Memory B cell (primary cell): ENCODE data around the gene SPATA6L.

Experiments
- ATAC-seq: fragments of 150-1000 bp; cut with Tn5 transposase; 2 replicates; pipeline ENCODE4 v1.10.0; 2021; ENCODE audit warnings: low read depth, mild to moderate bottlenecking, moderate library complexity
- DNase-seq, 2 donors: peaks; one replicate each; pipeline ENCODE4 v3.0.0; 2022; ENCODE audit warnings: low spot score in 2 of 2
- H3K27ac Mint-ChIP-seq: one replicate; pipeline ENCODE4 v1.8.0; 2022; ENCODE audit warnings: mild to moderate bottlenecking, moderate library complexity, mixed read lengths
- H3K27me3 Mint-ChIP-seq: one replicate; pipeline ENCODE4 v1.8.0; 2022; ENCODE audit warnings: mixed read lengths
- H3K36me3 Mint-ChIP-seq: one replicate; pipeline ENCODE4 v1.8.0; 2022; ENCODE audit warnings: mild to moderate bottlenecking, mixed read lengths
- H3K4me1 Mint-ChIP-seq: one replicate; pipeline ENCODE4 v1.8.0; 2022; ENCODE audit warnings: mixed read lengths
- H3K4me3 Mint-ChIP-seq: one replicate; pipeline ENCODE4 v1.8.0; 2022; ENCODE audit warnings: mild to moderate bottlenecking, moderate library complexity, mixed read lengths
- H3K9me3 Mint-ChIP-seq: one replicate; pipeline ENCODE4 v1.8.0; 2022; ENCODE audit warnings: mixed read lengths

SPATA6L gene

GRCh38 chr9:4579001-4579400, 87.3 kb downstream of the SPATA6L start:
- Mint-ChIP-seq H3K27me3 (peaks cover 1% of the 10 kb centered on the region), H3K36me3 (no peaks in the 10 kb centered on the region), H3K27ac (no peak overlapping the region), H3K9me3 (no peaks in the 10 kb centered on the region), H3K4me3 (no peak overlapping the region), H3K4me1 (no peaks in the 10 kb centered on the region)
- DNase-seq (no peak), ATAC-seq (no peak)

- DNase-seq (no peak), ATAC-seq (no peak)
- Mint-ChIP-seq H3K27ac (no peak overlapping the region), H3K27me3 (peaks cover 4% of the 10 kb centered on the region), H3K36me3 (no peaks in the 10 kb centered on the region), H3K4me1 (no peaks in the 10 kb centered on the region), H3K4me3 (no peak overlapping the region), H3K9me3 (no peaks in the 10 kb centered on the region)
Measured at GRCh38 chr9:4576448-4576847, 89.8 kb downstream of the SPATA6L start.

DNA sequence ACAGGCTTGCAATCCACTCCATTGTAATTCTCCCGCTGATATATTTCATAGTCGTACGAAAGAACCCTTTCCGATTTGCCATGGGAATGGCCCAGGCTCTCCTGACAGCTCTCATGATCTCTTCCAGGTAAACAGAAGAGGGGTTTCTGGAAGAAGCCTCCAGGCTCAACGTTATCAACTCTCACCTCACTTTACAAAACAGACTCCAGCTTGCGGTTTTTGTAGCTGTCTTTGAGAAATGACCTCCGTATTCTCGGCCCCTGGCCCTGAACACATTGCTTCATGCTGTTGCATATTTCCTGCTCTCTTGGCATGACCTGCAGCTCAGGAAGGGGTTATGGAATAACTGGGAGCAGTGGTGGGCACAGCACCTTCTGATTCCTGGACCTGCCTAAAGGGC, 90.3 kb downstream of the SPATA6L start:
- no peak overlapping the region for H3K4me3 Mint-ChIP-seq
- H3K27me3 Mint-ChIP-seq = peaks cover 4% of the 10 kb centered on the region
- no peaks in the 10 kb centered on the region for H3K36me3 Mint-ChIP-seq
- H3K4me1 Mint-ChIP-seq = no peaks in the 10 kb centered on the region
- H3K9me3 Mint-ChIP-seq = no peaks in the 10 kb centered on the region
- no peak for ATAC-seq
- no peak for DNase-seq
- H3K27ac Mint-ChIP-seq = no peak overlapping the region

DNA sequence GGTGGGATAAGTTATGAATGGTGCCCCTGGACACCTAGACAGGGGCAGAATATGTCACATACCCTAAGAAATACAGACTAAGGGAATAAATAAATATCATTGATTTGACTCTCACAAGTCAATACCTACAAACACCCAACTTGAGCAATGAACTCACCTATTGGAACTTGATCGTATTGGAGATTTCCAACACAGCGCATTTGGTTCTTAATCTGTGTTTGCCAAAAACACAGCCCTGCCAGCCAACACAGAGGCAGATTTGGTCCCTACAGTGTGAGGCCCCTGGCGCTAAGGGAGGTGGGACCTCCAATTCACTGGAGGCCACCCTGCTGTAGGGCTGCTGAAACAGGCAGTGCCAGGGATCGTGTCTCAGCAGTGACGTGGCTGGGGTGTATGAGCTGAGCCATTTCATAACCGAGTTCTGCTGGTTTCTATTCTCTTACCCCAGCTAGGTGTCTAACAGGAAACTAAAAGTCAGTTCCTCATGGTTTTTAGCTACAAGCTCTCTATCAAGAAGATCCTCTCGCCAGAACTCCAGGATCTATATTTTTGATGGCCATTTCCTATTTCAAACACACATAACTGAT, 91.5 kb downstream of the SPATA6L start:
- Mint-ChIP-seq H3K36me3 (no peaks in the 10 kb centered on the region), H3K27me3 (peaks cover 4% of the 10 kb centered on the region), H3K4me3 (no peak overlapping the region), H3K9me3 (no peaks in the 10 kb centered on the region), H3K4me1 (no peaks in the 10 kb centered on the region), H3K27ac (no peak overlapping the region)
- ATAC-seq = no peak
- no peak for DNase-seq

- ATAC-seq = no peak
- H3K27ac Mint-ChIP-seq = no peak overlapping the region
- H3K9me3 Mint-ChIP-seq = no peaks in the 10 kb centered on the region
- no peaks in the 10 kb centered on the region for H3K36me3 Mint-ChIP-seq
- H3K27me3 Mint-ChIP-seq = peaks cover 4% of the 10 kb centered on the region
- no peak for DNase-seq
- no peak overlapping the region for H3K4me3 Mint-ChIP-seq
- H3K4me1 Mint-ChIP-seq = no peaks in the 10 kb centered on the region
Measured at GRCh38 chr9:4573634-4574389, 92.5 kb downstream of the SPATA6L start.

- H3K27ac Mint-ChIP-seq = no peak overlapping the region
Measured at GRCh38 chr9:4573176-4573575, 93.1 kb downstream of the SPATA6L start.

DNA sequence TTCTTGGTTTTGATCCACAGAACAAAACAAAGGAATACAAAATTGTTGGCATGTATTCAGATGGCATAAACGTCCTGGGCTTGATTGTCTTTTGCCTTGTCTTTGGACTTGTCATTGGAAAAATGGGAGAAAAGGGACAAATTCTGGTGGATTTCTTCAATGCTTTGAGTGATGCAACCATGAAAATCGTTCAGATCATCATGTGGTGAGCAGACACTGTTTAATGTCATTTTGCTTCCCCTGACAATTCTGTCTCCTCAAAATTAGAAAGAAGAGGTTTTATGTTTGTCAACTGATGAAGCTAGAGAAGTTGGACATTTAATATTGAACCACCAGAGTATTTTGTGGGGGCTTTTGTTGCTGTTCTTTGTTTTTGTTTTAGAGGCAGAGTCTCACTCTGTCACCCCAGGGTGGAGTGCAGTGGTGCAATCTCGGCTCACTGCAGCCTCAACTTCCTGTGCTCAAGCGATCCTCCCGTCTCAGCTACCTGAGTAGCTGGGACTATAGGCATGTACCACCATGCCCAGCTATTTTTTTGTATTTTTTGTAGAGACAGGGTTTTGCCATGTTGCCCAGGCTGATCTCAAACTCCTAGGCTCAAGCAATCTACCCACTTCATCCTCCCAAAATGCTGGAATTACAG, 94.0 kb downstream of the SPATA6L start:
- no peaks in the 10 kb centered on the region for H3K36me3 Mint-ChIP-seq
- H3K4me1 Mint-ChIP-seq = no peaks in the 10 kb centered on the region
- DNase-seq (no peak), ATAC-seq (no peak)
- no peaks in the 10 kb centered on the region for H3K9me3 Mint-ChIP-seq
- H3K4me3 Mint-ChIP-seq = no peak overlapping the region
- H3K27me3 Mint-ChIP-seq = peaks cover 4% of the 10 kb centered on the region
- H3K27ac Mint-ChIP-seq = no peak overlapping the region

More at GRCh38 chr9:4573176-4573575, 93.1 kb downstream of the SPATA6L start:
- no peak for ATAC-seq
- no peaks in the 10 kb centered on the region for H3K4me1 Mint-ChIP-seq
- no peak overlapping the region for H3K4me3 Mint-ChIP-seq
- DNase-seq = no peak
- no peaks in the 10 kb centered on the region for H3K36me3 Mint-ChIP-seq
- H3K27me3 Mint-ChIP-seq = peaks cover 4% of the 10 kb centered on the region
- H3K9me3 Mint-ChIP-seq = no peaks in the 10 kb centered on the region

GRCh38 chr9:4569101-4569500, 97.2 kb downstream of the SPATA6L start:
- Mint-ChIP-seq H3K36me3 (peaks cover 2% of the 10 kb centered on the region), H3K9me3 (peaks cover 3% of the 10 kb centered on the region), H3K27me3 (peaks cover 4% of the 10 kb centered on the region), H3K4me3 (no peak overlapping the region), H3K4me1 (no peaks in the 10 kb centered on the region), H3K27ac (no peak overlapping the region)
- DNase-seq (no peak), ATAC-seq (no peak)

GRCh38 chr9:4567601-4568000, 98.7 kb downstream of the SPATA6L start:
- H3K9me3 Mint-ChIP-seq = peaks cover 3% of the 10 kb centered on the region
- H3K4me3 Mint-ChIP-seq = no peak overlapping the region
- peaks cover 4% of the 10 kb centered on the region for H3K27me3 Mint-ChIP-seq
- peaks cover 2% of the 10 kb centered on the region for H3K36me3 Mint-ChIP-seq
- H3K27ac Mint-ChIP-seq = no peak overlapping the region
- H3K4me1 Mint-ChIP-seq = no peaks in the 10 kb centered on the region
- DNase-seq (no peak), ATAC-seq (no peak)

GRCh38 chr9:4566806-4567205, 99.5 kb downstream of the SPATA6L start:
- Mint-ChIP-seq H3K36me3 (peaks cover 2% of the 10 kb centered on the region), H3K27ac (no peak overlapping the region), H3K27me3 (peaks cover 2% of the 10 kb centered on the region), H3K4me3 (no peak overlapping the region), H3K4me1 (no peaks in the 10 kb centered on the region), H3K9me3 (peaks cover 3% of the 10 kb centered on the region)
- ATAC-seq (no peak), DNase-seq (no peak)

DNA sequence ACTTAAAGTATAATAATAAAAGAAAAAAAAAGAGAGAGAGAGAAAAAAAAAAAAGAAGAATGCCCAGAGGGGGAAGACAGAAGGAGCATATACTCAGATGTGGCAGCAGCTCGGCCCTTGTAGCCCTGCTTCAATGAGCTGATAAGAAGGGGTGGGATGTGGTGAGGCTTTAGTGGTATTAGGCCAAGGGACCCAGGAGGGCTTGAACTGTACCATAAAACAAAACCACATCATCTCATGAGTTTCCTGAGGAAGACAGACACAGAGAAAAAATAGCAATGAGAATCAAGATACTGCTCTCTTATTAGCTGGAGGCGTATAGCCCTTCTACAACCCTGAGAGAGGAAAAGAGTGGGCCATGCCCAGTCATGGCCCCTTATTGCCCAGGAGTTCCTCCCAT, 103.2 kb downstream of the SPATA6L start:
- Mint-ChIP-seq H3K27ac (no peak overlapping the region), H3K9me3 (peaks cover 3% of the 10 kb centered on the region), H3K36me3 (peaks cover 2% of the 10 kb centered on the region), H3K4me1 (peaks cover 12% of the 10 kb centered on the region), H3K4me3 (no peak overlapping the region), H3K27me3 (peaks cover 2% of the 10 kb centered on the region)
- ATAC-seq (no peak), DNase-seq (no peak)

DNA sequence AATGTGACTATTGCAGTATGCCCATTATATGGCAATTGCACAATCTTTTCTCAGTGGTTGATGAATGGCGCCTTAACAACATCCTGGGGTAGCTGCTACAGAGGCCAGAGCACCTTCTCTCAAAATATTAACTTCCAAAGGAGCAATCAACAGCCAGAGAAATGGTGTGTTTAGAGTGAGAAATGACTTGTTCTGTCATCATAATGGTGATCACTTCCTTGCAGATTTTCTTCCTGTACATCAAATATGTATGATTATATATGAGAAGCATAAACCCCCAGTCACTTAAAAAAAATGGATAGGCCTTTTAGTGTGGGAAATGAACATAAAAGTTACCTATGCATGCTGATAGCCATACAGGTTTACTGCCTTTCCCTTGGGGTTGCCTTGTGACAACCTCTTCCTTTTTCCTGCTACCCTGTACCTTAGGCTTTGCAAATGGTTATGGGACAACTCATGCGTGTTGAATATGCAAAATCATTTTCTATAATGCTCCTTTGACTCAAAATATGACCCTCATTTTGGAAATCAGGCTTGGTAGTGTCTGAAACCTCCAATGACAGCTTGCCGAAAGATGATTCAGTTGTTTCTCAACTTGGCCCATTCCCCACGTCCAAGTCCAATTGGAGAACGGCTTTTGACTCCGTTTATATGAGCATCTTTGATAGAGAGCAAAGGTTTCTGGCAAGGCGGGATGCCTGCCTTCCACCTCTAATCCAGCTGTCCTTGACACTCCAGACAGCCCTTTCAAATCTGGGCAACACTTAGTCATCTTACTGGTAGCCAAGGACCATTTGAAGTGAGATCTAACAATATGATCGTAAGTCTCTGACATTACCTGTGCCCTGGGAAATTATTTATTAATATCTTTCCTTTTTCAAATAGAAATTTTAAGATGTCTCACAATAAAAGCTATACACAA, 106.8 kb downstream of the SPATA6L start:
- Mint-ChIP-seq H3K27me3 (no peaks in the 10 kb centered on the region), H3K9me3 (no peaks in the 10 kb centered on the region), H3K4me3 (no peak overlapping the region)

DNA sequence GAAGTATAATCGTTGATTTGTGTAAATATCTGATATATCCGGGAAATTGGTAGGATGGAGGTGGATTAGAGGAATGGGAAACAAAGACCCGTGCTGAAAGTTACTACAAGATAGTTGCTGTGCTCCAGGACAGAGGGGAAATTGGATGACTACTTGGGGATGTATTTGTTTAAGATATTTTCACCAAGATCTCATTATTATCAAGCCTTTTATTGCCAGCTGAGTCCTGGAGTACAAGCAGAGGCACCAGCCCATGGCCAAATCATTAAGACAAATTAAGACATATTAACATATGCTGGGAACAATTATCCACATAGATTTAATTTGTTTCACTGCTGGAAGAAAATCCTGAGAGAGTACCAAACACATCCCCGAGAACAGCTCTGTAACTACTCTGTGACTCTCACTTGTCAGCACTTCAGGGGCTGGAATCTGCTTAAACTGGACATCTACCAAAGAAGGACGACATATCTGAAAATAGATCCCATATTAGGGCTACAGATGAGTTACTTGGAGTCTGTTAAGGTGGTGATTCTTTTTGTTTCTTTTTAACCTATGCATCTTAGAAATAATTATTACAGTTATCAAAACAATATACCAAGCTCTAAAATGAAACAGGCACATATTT, 107.8 kb downstream of the SPATA6L start:
- Mint-ChIP-seq H3K9me3 (no peaks in the 10 kb centered on the region), H3K27me3 (peaks cover 3% of the 10 kb centered on the region), H3K4me3 (no peak overlapping the region), H3K36me3 (no peaks in the 10 kb centered on the region), H3K27ac (no peak overlapping the region), H3K4me1 (peaks cover 12% of the 10 kb centered on the region)
- DNase-seq (no peak), ATAC-seq (no peak)

More for the DNA sequence above, 106.8 kb downstream of the SPATA6L start:
- H3K27ac Mint-ChIP-seq = no peak overlapping the region
- peak; percentile 75 for ATAC-seq
- H3K4me1 Mint-ChIP-seq = peaks cover 12% of the 10 kb centered on the region
- no peak for DNase-seq
- H3K36me3 Mint-ChIP-seq = no peaks in the 10 kb centered on the region
